HEK293 (cell line): ENCODE measurements around the gene RINT1.

Experiments used
- CTCF ChIA-PET: fragments of 350-600 bp; formaldehyde crosslinking; extraction: SDS; loops from one replicate; lab custom pipeline; 2021; ENCODE audit warnings: antibody characterized with exemption; lab: Yijun Ruan, JAX
- POLR2A ChIA-PET: fragments of 300-600 bp; formaldehyde crosslinking; extraction: SDS; loops from one replicate; lab custom pipeline; 2020; ENCODE audit warnings: antibody characterized with exemption, inconsistent platforms; lab: Yijun Ruan, JAX
- H3K27ac ChIP-seq: fragments of 200-500 bp; sonication (Bioruptor generic); 2 replicates; pipeline ENCODE4 v1.5.1; 2014; ENCODE audit warnings: low read depth, low read length, control low read depth, inconsistent platforms; ENCODE audit errors: extremely low read depth
- H3K36me3 ChIP-seq, 2 experiments: fragments of 200-500 bp in 1 of 2; sonication (Bioruptor generic) in 1 of 2; 1 replicate in 1 of 2; 2 replicates in 1 of 2; pipeline ENCODE4 v1.5.1; 2014 to 2017; ENCODE audit warnings: inconsistent platforms in 2 of 2, low read length in 2 of 2; ENCODE audit not compliant: control insufficient read depth in 2 of 2, insufficient read depth in 1 of 2
- H3K4me1 ChIP-seq: fragments of 200-500 bp; sonication (Bioruptor generic); 2 replicates; pipeline ENCODE4 v1.5.1; 2014; ENCODE audit warnings: mild to moderate bottlenecking, low read length, inconsistent platforms; ENCODE audit not compliant: control insufficient read depth, insufficient read depth
- H3K4me3 ChIP-seq: 2 replicates; pipeline ENCODE4 v1.5.1; 2011; ENCODE audit warnings: low read depth, mild to moderate bottlenecking, control low read depth, low read length, moderate library complexity
- H3K9me3 ChIP-seq: fragments of 200-500 bp; sonication (Bioruptor generic); 2 replicates; pipeline ENCODE4 v1.5.1; 2014; ENCODE audit warnings: low read depth, low read length, inconsistent platforms; ENCODE audit not compliant: control insufficient read depth, insufficient read depth
- AEBP2 ChIP-seq: fragments of 450-650 bp; formaldehyde crosslinking; IDR thresholded peaks from 2 replicates; pipeline ENCODE4 v1.5.1; 2016; ENCODE audit warnings: missing biosample characterization, missing genetic modification characterization, borderline replicate concordance
- SALL2 ChIP-seq: fragments of 450-650 bp; formaldehyde crosslinking; IDR thresholded peaks from 2 replicates; pipeline ENCODE4 v1.5.0; 2017; ENCODE audit warnings: missing biosample characterization, mild to moderate bottlenecking, missing genetic modification characterization, borderline replicate concordance
- SCRT1 ChIP-seq: fragments of 450-650 bp; formaldehyde crosslinking; IDR thresholded peaks from 2 replicates; pipeline ENCODE4 v1.5.1; 2016; ENCODE audit warnings: missing biosample characterization, missing genetic modification characterization, borderline replicate concordance
- WT1 ChIP-seq: fragments of 450-650 bp; formaldehyde crosslinking; IDR thresholded peaks from 2 replicates; pipeline ENCODE4 v1.5.1; 2016; ENCODE audit warnings: missing biosample characterization, missing genetic modification characterization
- ZNF155 ChIP-seq: fragments of 450-650 bp; formaldehyde crosslinking; IDR thresholded peaks from 2 replicates; pipeline ENCODE4 v1.5.1; 2016; ENCODE audit warnings: missing biosample characterization, missing genetic modification characterization
- ZNF202 ChIP-seq: fragments of 450-650 bp; formaldehyde crosslinking; IDR thresholded peaks from 2 replicates; pipeline ENCODE4 v1.5.1; 2016; ENCODE audit warnings: missing biosample characterization, missing genetic modification characterization, borderline replicate concordance
- ZNF248 ChIP-seq: fragments of 450-650 bp; formaldehyde crosslinking; IDR thresholded peaks from 2 replicates; pipeline ENCODE4 v1.5.1; 2017; ENCODE audit warnings: missing biosample characterization, missing genetic modification characterization
- ZNF280C ChIP-seq: fragments of 450-650 bp; formaldehyde crosslinking; IDR thresholded peaks from 2 replicates; pipeline ENCODE4 v1.5.1; 2016; ENCODE audit warnings: missing biosample characterization, missing genetic modification characterization
- ZNF311 ChIP-seq: fragments of 450-650 bp; formaldehyde crosslinking; IDR thresholded peaks from 2 replicates; pipeline ENCODE4 v1.5.1; 2017; ENCODE audit warnings: missing biosample characterization, missing genetic modification characterization, borderline replicate concordance
- ZNF341 ChIP-seq: fragments of 450-650 bp; formaldehyde crosslinking; IDR thresholded peaks from 2 replicates; pipeline ENCODE4; 2016; ENCODE audit warnings: low read depth, missing biosample characterization, missing genetic modification characterization
- ZNF391 ChIP-seq: fragments of 450-650 bp; formaldehyde crosslinking; IDR thresholded peaks from 2 replicates; pipeline ENCODE4 v1.5.1; 2016; ENCODE audit warnings: low read depth, missing biosample characterization, missing genetic modification characterization, borderline replicate concordance
- ZNF426 ChIP-seq: fragments of 450-650 bp; formaldehyde crosslinking; IDR thresholded peaks from 2 replicates; pipeline ENCODE4 v1.5.1; 2017; ENCODE audit warnings: missing biosample characterization, missing genetic modification characterization, mild to moderate bottlenecking, inconsistent platforms, moderate library complexity
- ZNF544 ChIP-seq: fragments of 450-650 bp; formaldehyde crosslinking; IDR thresholded peaks from 2 replicates; pipeline ENCODE4 v1.5.0; 2017; ENCODE audit warnings: missing biosample characterization, missing genetic modification characterization
- ZNF571 ChIP-seq: fragments of 450-650 bp; formaldehyde crosslinking; IDR thresholded peaks from 2 replicates; pipeline ENCODE4 v1.5.0; 2017; ENCODE audit warnings: missing biosample characterization, missing genetic modification characterization
- ZNF610 ChIP-seq: fragments of 450-650 bp; formaldehyde crosslinking; IDR thresholded peaks from 2 replicates; pipeline ENCODE4 v1.5.1; 2016; ENCODE audit warnings: missing biosample characterization, missing genetic modification characterization, borderline replicate concordance
- ZNF621 ChIP-seq: fragments of 450-650 bp; formaldehyde crosslinking; IDR thresholded peaks from 2 replicates; pipeline ENCODE4 v1.5.1; 2017; ENCODE audit warnings: missing biosample characterization, missing genetic modification characterization
- ZNF645 ChIP-seq: fragments of 450-650 bp; formaldehyde crosslinking; IDR thresholded peaks from 2 replicates; pipeline ENCODE4; 2016; ENCODE audit warnings: missing biosample characterization, missing genetic modification characterization
- ZNF654 ChIP-seq: fragments of 450-650 bp; formaldehyde crosslinking; IDR thresholded peaks from 2 replicates; pipeline ENCODE4 v1.5.1; 2016; ENCODE audit warnings: low read depth, missing biosample characterization, missing genetic modification characterization
- ZNF707 ChIP-seq: fragments of 450-650 bp; formaldehyde crosslinking; IDR thresholded peaks from 2 replicates; pipeline ENCODE4 v1.5.1; 2016; ENCODE audit warnings: missing biosample characterization, missing genetic modification characterization
- ZNF76 ChIP-seq: fragments of 450-650 bp; formaldehyde crosslinking; IDR thresholded peaks from 2 replicates; pipeline ENCODE4; 2016; ENCODE audit warnings: low read depth, missing biosample characterization, missing genetic modification characterization, borderline replicate concordance
- ZNF792 ChIP-seq: fragments of 450-650 bp; formaldehyde crosslinking; IDR thresholded peaks from 2 replicates; pipeline ENCODE4 v1.5.1; 2016; ENCODE audit warnings: missing biosample characterization, missing genetic modification characterization
- ZSCAN23 ChIP-seq: fragments of 450-650 bp; formaldehyde crosslinking; IDR thresholded peaks from 2 replicates; pipeline ENCODE4 v1.5.1; 2016; ENCODE audit warnings: missing biosample characterization, missing genetic modification characterization
- TF ChIP-seq, protein P1 (sequence below): fragments of 450-650 bp; formaldehyde crosslinking; IDR thresholded peaks from 2 replicates; pipeline ENCODE4 v1.5.1; 2016; ENCODE audit warnings: missing biosample characterization, missing genetic modification characterization
- TF ChIP-seq, protein P2 (sequence below): fragments of 450-650 bp; formaldehyde crosslinking; IDR thresholded peaks from 2 replicates; pipeline ENCODE4 v1.5.1; 2016; ENCODE audit warnings: missing biosample characterization, missing genetic modification characterization, low read depth
- TF ChIP-seq, protein P3 (sequence below): fragments of 450-650 bp; formaldehyde crosslinking; IDR thresholded peaks from 2 replicates; pipeline ENCODE4 v1.5.1; 2017; ENCODE audit warnings: missing biosample characterization, missing genetic modification characterization

The RINT1 gene

GRCh38 chr7:105493196-105493922 lies 38.6 kb upstream of the RINT1 start:
- TF ChIP-seq ZNF280C (tag by site-specific recombination): no peak
- TF ChIP-seq SALL2 (tag by site-specific recombination): no peak
- TF ChIP-seq ZNF341: no peak
- no peak for TF ChIP-seq ZNF76
- no peak for TF ChIP-seq ZNF610
- no peak for TF ChIP-seq ZSCAN23
- no peak for TF ChIP-seq SCRT1 (tag by site-specific recombination)
- TF ChIP-seq ZNF645 (tag by site-specific recombination): no peak
- TF ChIP-seq, protein P1, sequence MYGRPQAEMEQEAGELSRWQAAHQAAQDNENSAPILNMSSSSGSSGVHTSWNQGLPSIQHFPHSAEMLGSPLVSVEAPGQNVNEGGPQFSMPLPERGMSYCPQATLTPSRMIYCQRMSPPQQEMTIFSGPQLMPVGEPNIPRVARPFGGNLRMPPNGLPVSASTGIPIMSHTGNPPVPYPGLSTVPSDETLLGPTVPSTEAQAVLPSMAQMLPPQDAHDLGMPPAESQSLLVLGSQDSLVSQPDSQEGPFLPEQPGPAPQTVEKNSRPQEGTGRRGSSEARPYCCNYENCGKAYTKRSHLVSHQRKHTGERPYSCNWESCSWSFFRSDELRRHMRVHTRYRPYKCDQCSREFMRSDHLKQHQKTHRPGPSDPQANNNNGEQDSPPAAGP: no peak
- no peak for TF ChIP-seq ZNF426 (tag by site-specific recombination)
- TF ChIP-seq WT1 (tag by site-specific recombination): no peak
- no peak for TF ChIP-seq ZNF621
- no peak for TF ChIP-seq ZNF202 (tag by site-specific recombination)
- Histone ChIP-seq H3K36me3 (peaks cover 11 to 23% of the 10 kb centered on the region in 2 experiments), H3K27ac (no peak overlapping the region), H3K4me1 (no peaks in the 10 kb centered on the region), H3K4me3 (no peak overlapping the region), H3K9me3 (no peaks in the 10 kb centered on the region)
- ChIA-PET POLR2A (no interaction called here), CTCF (interaction anchor here (0.7 kb wide), 1 partner anchor 38 kb away, joined by 4 read pairs; the partner anchor contains the start of gene RINT1)

DNA sequence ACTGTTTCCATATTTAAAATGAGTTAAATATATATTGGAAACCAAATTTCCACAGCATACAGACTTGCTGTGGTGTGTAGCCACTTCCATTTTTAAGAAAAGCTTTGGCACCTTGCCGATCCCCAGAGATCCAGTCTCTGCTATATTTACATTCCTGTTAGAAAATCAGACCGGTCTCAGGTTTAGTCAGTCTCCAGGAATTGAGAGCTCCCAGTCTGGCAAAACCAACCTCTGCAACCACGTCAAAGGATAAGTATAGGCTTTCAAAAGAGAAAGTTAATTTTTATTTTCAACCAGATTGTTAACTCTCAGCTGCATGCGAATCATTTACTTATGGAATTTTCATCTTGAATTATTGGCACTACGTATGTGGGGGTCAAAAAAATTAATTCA lies 38.1 kb upstream of the RINT1 start:
- POLR2A ChIA-PET: no interaction called here
- H3K4me3 ChIP-seq: no peak overlapping the region
- H3K9me3 ChIP-seq: no peaks in the 10 kb centered on the region
- peaks cover 11 to 17% of the 10 kb centered on the region in 2 experiments; a peak in 2 of 3 replicates for H3K36me3 ChIP-seq
- H3K4me1 ChIP-seq: no peaks in the 10 kb centered on the region
- CTCF ChIA-PET: interaction anchor here (0.7 kb wide), 1 partner anchor 38 kb away, joined by 4 read pairs; the partner anchor contains the start of gene RINT1
- H3K27ac ChIP-seq: no peak overlapping the region
- TF ChIP-seq ZNF654: no peak
- TF ChIP-seq ZNF571 (tag by site-specific recombination): no peak
- no peak for TF ChIP-seq ZNF248 (tag by site-specific recombination)
- TF ChIP-seq, protein P2, sequence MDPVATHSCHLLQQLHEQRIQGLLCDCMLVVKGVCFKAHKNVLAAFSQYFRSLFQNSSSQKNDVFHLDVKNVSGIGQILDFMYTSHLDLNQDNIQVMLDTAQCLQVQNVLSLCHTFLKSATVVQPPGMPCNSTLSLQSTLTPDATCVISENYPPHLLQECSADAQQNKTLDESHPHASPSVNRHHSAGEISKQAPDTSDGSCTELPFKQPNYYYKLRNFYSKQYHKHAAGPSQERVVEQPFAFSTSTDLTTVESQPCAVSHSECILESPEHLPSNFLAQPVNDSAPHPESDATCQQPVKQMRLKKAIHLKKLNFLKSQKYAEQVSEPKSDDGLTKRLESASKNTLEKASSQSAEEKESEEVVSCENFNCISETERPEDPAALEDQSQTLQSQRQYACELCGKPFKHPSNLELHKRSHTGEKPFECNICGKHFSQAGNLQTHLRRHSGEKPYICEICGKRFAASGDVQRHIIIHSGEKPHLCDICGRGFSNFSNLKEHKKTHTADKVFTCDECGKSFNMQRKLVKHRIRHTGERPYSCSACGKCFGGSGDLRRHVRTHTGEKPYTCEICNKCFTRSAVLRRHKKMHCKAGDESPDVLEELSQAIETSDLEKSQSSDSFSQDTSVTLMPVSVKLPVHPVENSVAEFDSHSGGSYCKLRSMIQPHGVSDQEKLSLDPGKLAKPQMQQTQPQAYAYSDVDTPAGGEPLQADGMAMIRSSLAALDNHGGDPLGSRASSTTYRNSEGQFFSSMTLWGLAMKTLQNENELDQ: no peak
- TF ChIP-seq AEBP2 (tag by site-specific recombination): no peak
- TF ChIP-seq ZNF155 (tag by site-specific recombination): no peak
- TF ChIP-seq ZNF792 (tag by site-specific recombination): no peak
- TF ChIP-seq ZNF544 (tag by site-specific recombination): no peak
- no peak for TF ChIP-seq ZNF311 (tag by site-specific recombination)
- TF ChIP-seq, protein P3, sequence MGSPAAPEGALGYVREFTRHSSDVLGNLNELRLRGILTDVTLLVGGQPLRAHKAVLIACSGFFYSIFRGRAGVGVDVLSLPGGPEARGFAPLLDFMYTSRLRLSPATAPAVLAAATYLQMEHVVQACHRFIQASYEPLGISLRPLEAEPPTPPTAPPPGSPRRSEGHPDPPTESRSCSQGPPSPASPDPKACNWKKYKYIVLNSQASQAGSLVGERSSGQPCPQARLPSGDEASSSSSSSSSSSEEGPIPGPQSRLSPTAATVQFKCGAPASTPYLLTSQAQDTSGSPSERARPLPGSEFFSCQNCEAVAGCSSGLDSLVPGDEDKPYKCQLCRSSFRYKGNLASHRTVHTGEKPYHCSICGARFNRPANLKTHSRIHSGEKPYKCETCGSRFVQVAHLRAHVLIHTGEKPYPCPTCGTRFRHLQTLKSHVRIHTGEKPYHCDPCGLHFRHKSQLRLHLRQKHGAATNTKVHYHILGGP (tag by site-specific recombination): no peak
- no peak for TF ChIP-seq ZNF707 (tag by site-specific recombination)
- no peak for TF ChIP-seq ZNF391
